ENCODE data around the gene CRIM1. TPM values are rescaled to one million over a fixed set of nuclear protein-coding genes. Genes with fewer than 3 reads are reported as not detected.

Gene CRIM1
- total RNA-seq, 2 donors from 2014 or later: 26.7 to 26.9 TPM

- Histone ChIP-seq H3K9ac (ENCODE audit: extremely low read depth, low read length, poor library complexity, severe bottlenecking) (no peak overlapping the region), H3K27ac (ENCODE audit: low read depth, low read length) (no peak overlapping the region), H3K9me3 (ENCODE audit: control insufficient read depth, low read length) (no peaks in the 10 kb centered on the region), H3K4me3 (ENCODE audit: low read length) (no peak overlapping the region), H3K36me3 (ENCODE audit: control insufficient read depth, insufficient read depth, low read length) (peaks cover 5% of the 10 kb centered on the region), H3K4me1 (ENCODE audit: control insufficient read depth, insufficient read depth, low read length) (no peaks in the 10 kb centered on the region), H3K27me3 (ENCODE audit: control insufficient read depth, insufficient read depth, low read length, poor library complexity, severe bottlenecking) (no peaks in the 10 kb centered on the region)
- DNase-seq: no peak
- H3K4me3 Mint-ChIP-seq: no peak overlapping the region
- no peaks in the 10 kb centered on the region for H3K36me3 Mint-ChIP-seq (ENCODE audit: low read depth)
- TF ChIP-seq CTCF (conservative IDR thresholded peaks at IDR 0.05): no peak
- H3K9me3 Mint-ChIP-seq: no peaks in the 10 kb centered on the region
- H3K4me1 Mint-ChIP-seq: peaks cover 21% of the 10 kb centered on the region
- no peak overlapping the region for H3K27ac Mint-ChIP-seq
- 84 to 94% methylated on average over 2 to 3 of the region's 3 CpGs for WGBS, 2 experiments (ENCODE audit: insufficient coverage in 1 of 2, insufficient read length in 1 of 2)
- no peaks in the 10 kb centered on the region for H3K27me3 Mint-ChIP-seq (ENCODE audit: insufficient read depth)
These were observed 50.7 kb downstream of the CRIM1 start for GRCh38 chr2:36406296-36406695.

- Mint-ChIP-seq H3K36me3 (ENCODE audit: low read depth) (no peaks in the 10 kb centered on the region), H3K4me3 (no peak overlapping the region), H3K4me1 (peaks cover 28% of the 10 kb centered on the region), H3K9me3 (no peaks in the 10 kb centered on the region), H3K27me3 (ENCODE audit: insufficient read depth) (no peaks in the 10 kb centered on the region), H3K27ac (no peak overlapping the region)
- H3K9ac ChIP-seq (ENCODE audit: extremely low read depth, low read length, poor library complexity, severe bottlenecking): no peak overlapping the region
- no peak overlapping the region for H3K4me3 ChIP-seq (ENCODE audit: low read length)
- DNase-seq: no peak
- no peak for TF ChIP-seq CTCF (conservative IDR thresholded peaks at IDR 0.05)
- H3K4me1 ChIP-seq (ENCODE audit: control insufficient read depth, insufficient read depth, low read length): no peaks in the 10 kb centered on the region
- H3K9me3 ChIP-seq (ENCODE audit: control insufficient read depth, low read length): no peaks in the 10 kb centered on the region
- 97 to 100% methylated on average over 1 to 3 of the region's 4 CpGs for WGBS, 2 experiments (ENCODE audit: insufficient coverage in 1 of 2, insufficient read length in 1 of 2)
- peaks cover 5% of the 10 kb centered on the region for H3K36me3 ChIP-seq (ENCODE audit: control insufficient read depth, insufficient read depth, low read length)
- no peak overlapping the region for H3K27ac ChIP-seq (ENCODE audit: low read depth, low read length)
- no peaks in the 10 kb centered on the region for H3K27me3 ChIP-seq (ENCODE audit: control insufficient read depth, insufficient read depth, low read length, poor library complexity, severe bottlenecking)
These were observed 51.8 kb downstream of the CRIM1 start for GRCh38 chr2:36407413-36407812.

GRCh38 chr2:36408198-36408703 lies 52.7 kb downstream of the CRIM1 start:
- Mint-ChIP-seq H3K9me3 (no peaks in the 10 kb centered on the region), H3K36me3 (ENCODE audit: low read depth) (no peaks in the 10 kb centered on the region), H3K4me3 (no peak overlapping the region), H3K4me1 (peaks cover 28% of the 10 kb centered on the region), H3K27ac (no peak overlapping the region), H3K27me3 (ENCODE audit: insufficient read depth) (no peaks in the 10 kb centered on the region)
- Histone ChIP-seq H3K4me3 (ENCODE audit: low read length) (no peak overlapping the region), H3K36me3 (ENCODE audit: control insufficient read depth, insufficient read depth, low read length) (peaks cover 2% of the 10 kb centered on the region), H3K9me3 (ENCODE audit: control insufficient read depth, low read length) (no peaks in the 10 kb centered on the region), H3K9ac (ENCODE audit: extremely low read depth, low read length, poor library complexity, severe bottlenecking) (no peak overlapping the region), H3K4me1 (ENCODE audit: control insufficient read depth, insufficient read depth, low read length) (no peaks in the 10 kb centered on the region), H3K27ac (ENCODE audit: low read depth, low read length) (no peak overlapping the region), H3K27me3 (ENCODE audit: control insufficient read depth, insufficient read depth, low read length, poor library complexity, severe bottlenecking) (no peaks in the 10 kb centered on the region)
- no peak for TF ChIP-seq CTCF (conservative IDR thresholded peaks at IDR 0.05)
- 65 to 77% methylated on average over 10 of the region's 10 CpGs for WGBS, 2 experiments (ENCODE audit: insufficient coverage in 1 of 2, insufficient read length in 1 of 2)
- DNase-seq: peak; percentile 82

Data from endodermal cell (in vitro differentiated cells).